ENCODE measurements around the gene CDK11A. TPM values are rescaled to one million over a fixed set of nuclear protein-coding genes. Genes with fewer than 3 reads are reported as not detected.
"Not testable (repeated sequence)": the region's sequence is repeated elsewhere in the genome, so short reads cannot be mapped to it uniquely, and the experiment has no call there.

The CDK11A gene
- total RNA-seq, 4 donors from 2014 or later = 18.2 to 46.9 (median 31.4) TPM

- 92% methylated on average over 32 of the region's 32 CpGs for WGBS
- TF ChIP-seq EP300 (IDR thresholded peaks at IDR 0.05) (no peak), POLR2A (IDR thresholded peaks at IDR 0.05; ENCODE audit: low read depth) (no peak)
Observed at GRCh38 chr1:1680031-1680911, 43.9 kb downstream of the CDK11A start.

GRCh38 chr1:1678581-1679380 is 45.4 kb downstream of the CDK11A start:
- Histone ChIP-seq H3K27me3 (no peaks in the 10 kb centered on the region), H3K27ac (replicated peaks in 1 of 4) (no peak overlapping the region), H3K4me3 (no peak overlapping the region), H3K9me3 (no peaks in the 10 kb centered on the region), H3K4me1 (peaks cover 11 to 43% (median 23%) of the 10 kb centered on the region in 4 donors), H3K36me3 (peaks cover 0 to 20% (median 7%) of the 10 kb centered on the region in 4 donors)
- DNase-seq (ENCODE audit: extremely low spot score) = no peak
- intact Hi-C loops (cut with DNase I) = no loop called here
- TF ChIP-seq EP300 (IDR thresholded peaks at IDR 0.05) (no peak), CTCF (IDR thresholded peaks at IDR 0.05) (no peak), POLR2AphosphoS5 (IDR thresholded peaks at IDR 0.05) (no peak), POLR2A (IDR thresholded peaks at IDR 0.05; ENCODE audit: low read depth) (no peak)
- WGBS = 74% methylated on average over 24 of the region's 24 CpGs

More at GRCh38 chr1:1680031-1680911, 43.9 kb downstream of the CDK11A start:
- no peak overlapping the region for H3K27ac ChIP-seq (replicated peaks in 1 of 4)
- H3K27me3 ChIP-seq = no peaks in the 10 kb centered on the region
- H3K9me3 ChIP-seq = no peaks in the 10 kb centered on the region
- H3K36me3 ChIP-seq = peaks cover 0 to 14% (median 4%) of the 10 kb centered on the region in 4 donors
- peaks cover 11 to 54% (median 24%) of the 10 kb centered on the region in 4 donors for H3K4me1 ChIP-seq
- intact Hi-C loops (cut with DNase I) = no loop called here
- no peak overlapping the region for H3K4me3 ChIP-seq
- DNase-seq (ENCODE audit: extremely low spot score) = no peak

- Histone ChIP-seq H3K9me3 (no peaks in the 10 kb centered on the region), H3K27me3 (no peaks in the 10 kb centered on the region), H3K27ac (replicated peaks in 1 of 4) (no peak overlapping the region), H3K36me3 (peaks cover 4 to 20% (median 10%) of the 10 kb centered on the region in 4 donors), H3K4me3 (no peak overlapping the region), H3K4me1 (peaks cover 11 to 35% (median 17%) of the 10 kb centered on the region in 4 donors)
- TF ChIP-seq POLR2AphosphoS5 (IDR thresholded peaks at IDR 0.05) = no peak
- intact Hi-C loops (cut with DNase I) = no loop called here
- WGBS = 68% methylated on average over 39 of the region's 39 CpGs
- no peak for DNase-seq (ENCODE audit: extremely low spot score)
Observed at GRCh38 chr1:1677718-1678580, 46.2 kb downstream of the CDK11A start.

GRCh38 chr1:1676087-1676486 is 48.1 kb downstream of the CDK11A start:
- H3K27ac ChIP-seq (replicated peaks in 1 of 4); DNase-seq (ENCODE audit: extremely low spot score); intact Hi-C loops (cut with DNase I); H3K9me3 ChIP-seq; H3K27me3 ChIP-seq; H3K4me3 ChIP-seq: not testable (repeated sequence)
- WGBS = no CpG with 5 or more reads among the region's 21 CpGs
- H3K4me1 ChIP-seq = peaks cover 11 to 22% (median 16%) of the 10 kb centered on the region in 4 donors
- H3K36me3 ChIP-seq = peaks cover 12 to 32% (median 25%) of the 10 kb centered on the region in 4 donors

GRCh38 chr1:1675218-1675617 is 48.9 kb downstream of the CDK11A start:
- intact Hi-C loops (cut with DNase I) = not testable (repeated sequence)

GRCh38 chr1:1674806-1675205 is 49.4 kb downstream of the CDK11A start:
- 92% methylated on average over 17 of the region's 21 CpGs for WGBS
- Histone ChIP-seq H3K36me3 (peaks cover 14 to 45% (median 35%) of the 10 kb centered on the region in 4 donors), H3K4me1 (peaks cover 11 to 19% (median 16%) of the 10 kb centered on the region in 4 donors)
- intact Hi-C loops (cut with DNase I); H3K9me3 ChIP-seq; H3K27me3 ChIP-seq; H3K4me3 ChIP-seq; H3K27ac ChIP-seq (replicated peaks in 1 of 4); DNase-seq (ENCODE audit: extremely low spot score): not testable (repeated sequence)

More at GRCh38 chr1:1675218-1675617, 48.9 kb downstream of the CDK11A start:
- H3K27me3 ChIP-seq; H3K9me3 ChIP-seq; H3K27ac ChIP-seq (replicated peaks in 1 of 4); H3K4me3 ChIP-seq; DNase-seq (ENCODE audit: extremely low spot score): not testable (repeated sequence)
- H3K36me3 ChIP-seq = peaks cover 13 to 41% (median 32%) of the 10 kb centered on the region in 4 donors
- WGBS = no CpG with 5 or more reads among the region's 18 CpGs
- H3K4me1 ChIP-seq = peaks cover 11 to 19% (median 16%) of the 10 kb centered on the region in 4 donors

Measured in esophagus muscularis mucosa (tissue), 4 donors.